Kidney glomerular epithelial cell (primary cell): Measurements from ENCODE around the gene BHLHE23.

Experiments
- DNase-seq: peaks from one replicate; lab custom pipeline; 2025; lab: John Stamatoyannopoulos, UW

Gene BHLHE23

GRCh38 chr20:63025534-63026331 is 19.0 kb upstream of the BHLHE23 start:
- no peak for DNase-seq

GRCh38 chr20:63024573-63025392 is 18.0 kb upstream of the BHLHE23 start:
- DNase-seq, result no peak

- DNase-seq, result no peak
Observed at GRCh38 chr20:63023936-63024571, 17.3 kb upstream of the BHLHE23 start.

- DNase-seq, result no peak
Observed at GRCh38 chr20:63023071-63023935, 16.5 kb upstream of the BHLHE23 start.

GRCh38 chr20:63022501-63022900 is 15.7 kb upstream of the BHLHE23 start:
- no peak for DNase-seq

GRCh38 chr20:63021356-63022321 is 14.9 kb upstream of the BHLHE23 start:
- no peak for DNase-seq

GRCh38 chr20:63020681-63021080 is 13.9 kb upstream of the BHLHE23 start:
- no peak for DNase-seq

- no peak for DNase-seq
Observed at GRCh38 chr20:63017826-63018411, 11.2 kb upstream of the BHLHE23 start.

- no peak for DNase-seq
Observed at GRCh38 chr20:63017076-63017825, 10.5 kb upstream of the BHLHE23 start.

- no peak for DNase-seq
Observed at GRCh38 chr20:63016514-63017075, 9.8 kb upstream of the BHLHE23 start.

- DNase-seq, result no peak
Observed at GRCh38 chr20:63015662-63016361, 9.0 kb upstream of the BHLHE23 start.

- no peak for DNase-seq
Observed at GRCh38 chr20:63015147-63015661, 8.4 kb upstream of the BHLHE23 start.

- DNase-seq, result no peak
Observed at GRCh38 chr20:63014710-63015109, 7.9 kb upstream of the BHLHE23 start.

- no peak for DNase-seq
Observed at GRCh38 chr20:63014287-63014686, 7.5 kb upstream of the BHLHE23 start.

- no peak for DNase-seq
Observed at GRCh38 chr20:63013207-63013606, 6.4 kb upstream of the BHLHE23 start.

GRCh38 chr20:63011798-63012197 is 5.0 kb upstream of the BHLHE23 start:
- peak; percentile 84 for DNase-seq

- DNase-seq, result no peak
Observed at GRCh38 chr20:63009988-63010769, 3.4 kb upstream of the BHLHE23 start.
